Lower lobe of right lung (tissue), 2 donors: ENCODE measurements around the gene ERC1. TPM values are rescaled to one million over a fixed set of nuclear protein-coding genes. Genes with fewer than 3 reads are reported as not detected.

Source experiments
- ATAC-seq, 2 donors: fragments of 200-7000 bp; cut with Tn5 transposase; one replicate each; pipeline ENCODE4 v1.9.1; 2020 to 2022; ENCODE audit warnings: mild to moderate bottlenecking in 2 of 2, moderate library complexity in 2 of 2
- DNase-seq: peaks from one replicate; pipeline ENCODE4 v3.0.0-alpha.2; 2020
- H3K27ac ChIP-seq: fragments of 200-600 bp; one replicate; pipeline ENCODE4 v1.8.0; 2022
- H3K27me3 ChIP-seq: fragments of 200-600 bp; one replicate; pipeline ENCODE4 v1.8.0; 2022; ENCODE audit warnings: low read depth
- H3K36me3 ChIP-seq: fragments of 200-600 bp; one replicate; pipeline ENCODE4 v1.8.0; 2022; ENCODE audit warnings: mild to moderate bottlenecking
- H3K4me1 ChIP-seq: fragments of 200-600 bp; one replicate; pipeline ENCODE4 v1.8.0; 2022
- H3K4me3 ChIP-seq: fragments of 200-600 bp; one replicate; pipeline ENCODE4 v1.8.0; 2022; ENCODE audit warnings: mild to moderate bottlenecking
- H3K9me3 ChIP-seq: fragments of 200-600 bp; one replicate; pipeline ENCODE4 v1.8.0; 2022
- intact Hi-C: fragments of 100-400 bp; cut with DNase I; formaldehyde crosslinking; loops from one replicate; pipeline ENCODE4 v1.11.0; 2022
- total RNA-seq: library from RNA; stranded (reverse); fragmentation: NEBNext Ultra II Directional; extraction: Animal tissue kit (Norgen Biotek cat#: 25700); gene quantifications from one replicate; pipeline ENCODE4 v1.2.1, GENCODE V29; 2021
- TF ChIP-seq, protein P1 (sequence below): fragments of 200-600 bp; IDR thresholded peaks from one replicate; pipeline ENCODE4 v1.8.0; 2022; ENCODE audit warnings: antibody characterized with exemption, mild to moderate bottlenecking
- donor health status: DM: no; HTN: yes; CAD: no; lungs with severe emphysema.

The ERC1 gene
- total RNA-seq, 1 donor from 2014 or later = 66.3 TPM

DNA sequence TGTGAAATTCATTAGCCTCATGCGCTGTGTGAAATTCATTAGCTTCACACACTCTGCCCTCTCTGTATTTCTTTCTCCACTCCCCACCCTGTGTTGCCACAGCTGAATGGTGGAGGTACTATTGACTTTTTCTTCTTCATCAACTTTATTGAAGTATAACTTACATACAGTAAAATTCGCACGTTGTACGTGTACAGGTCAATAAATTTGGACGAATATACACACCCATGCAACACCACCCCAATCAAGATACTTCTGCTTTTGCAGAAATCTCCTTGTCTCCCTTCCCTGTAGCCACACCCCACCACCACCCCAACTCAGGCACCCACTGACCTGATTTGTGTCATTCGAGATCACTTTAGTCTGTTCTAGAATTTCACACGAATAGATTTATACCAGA, 551.6 kb downstream of the ERC1 start:
- no peak overlapping the region for H3K27ac ChIP-seq
- no peaks in the 10 kb centered on the region for H3K9me3 ChIP-seq
- intact Hi-C loops = no loop called here
- peaks cover 8% of the 10 kb centered on the region for H3K27me3 ChIP-seq
- no peak overlapping the region for H3K4me3 ChIP-seq
- H3K4me1 ChIP-seq = no peaks in the 10 kb centered on the region
- DNase-seq (no peak), ATAC-seq (no peak)
- TF ChIP-seq, protein P1, sequence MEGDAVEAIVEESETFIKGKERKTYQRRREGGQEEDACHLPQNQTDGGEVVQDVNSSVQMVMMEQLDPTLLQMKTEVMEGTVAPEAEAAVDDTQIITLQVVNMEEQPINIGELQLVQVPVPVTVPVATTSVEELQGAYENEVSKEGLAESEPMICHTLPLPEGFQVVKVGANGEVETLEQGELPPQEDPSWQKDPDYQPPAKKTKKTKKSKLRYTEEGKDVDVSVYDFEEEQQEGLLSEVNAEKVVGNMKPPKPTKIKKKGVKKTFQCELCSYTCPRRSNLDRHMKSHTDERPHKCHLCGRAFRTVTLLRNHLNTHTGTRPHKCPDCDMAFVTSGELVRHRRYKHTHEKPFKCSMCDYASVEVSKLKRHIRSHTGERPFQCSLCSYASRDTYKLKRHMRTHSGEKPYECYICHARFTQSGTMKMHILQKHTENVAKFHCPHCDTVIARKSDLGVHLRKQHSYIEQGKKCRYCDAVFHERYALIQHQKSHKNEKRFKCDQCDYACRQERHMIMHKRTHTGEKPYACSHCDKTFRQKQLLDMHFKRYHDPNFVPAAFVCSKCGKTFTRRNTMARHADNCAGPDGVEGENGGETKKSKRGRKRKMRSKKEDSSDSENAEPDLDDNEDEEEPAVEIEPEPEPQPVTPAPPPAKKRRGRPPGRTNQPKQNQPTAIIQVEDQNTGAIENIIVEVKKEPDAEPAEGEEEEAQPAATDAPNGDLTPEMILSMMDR = no peak
- no peaks in the 10 kb centered on the region for H3K36me3 ChIP-seq

- no peak overlapping the region for H3K4me3 ChIP-seq
- H3K4me1 ChIP-seq = no peaks in the 10 kb centered on the region
- H3K27me3 ChIP-seq = peaks cover 3% of the 10 kb centered on the region
- no peaks in the 10 kb centered on the region for H3K9me3 ChIP-seq
- DNase-seq (no peak), ATAC-seq (peak; percentile 32 to 50)
- H3K27ac ChIP-seq = no peak overlapping the region
- no peaks in the 10 kb centered on the region for H3K36me3 ChIP-seq
- TF ChIP-seq, protein P1 = peak; percentile 28
- intact Hi-C loops = no loop called here
Measured at GRCh38 chr12:1544996-1545700, 554.1 kb downstream of the ERC1 start.

Other genes with a start within 250 kb of the ERC1 start
- 206 TPM for gene WNK1, start 238.6 kb upstream of the ERC1 start, total RNA-seq
- gene RAD52, start 41.5 kb upstream of the ERC1 start, total RNA-seq = 12.2 TPM